ENCODE data around the gene PJA1.

GRCh38 chrX:69185141-69185540 is 19.9 kb upstream of the PJA1 start:
- TF ChIP-seq CTCF (IDR thresholded peaks at IDR 0.05) = no peak
- TF ChIP-seq POLR2A (IDR thresholded peaks at IDR 0.05) = no peak
